Psoas muscle (tissue), 8 donors: ENCODE measurements around the gene CACNA1E. TPM values are rescaled to one million over a fixed set of nuclear protein-coding genes. Genes with fewer than 3 reads are reported as not detected.

Experiments used
- ATAC-seq, 4 donors: fragments of 200-7000 bp; cut with Tn5 transposase; one replicate each; pipeline ENCODE4 v1.9.1; 2020; ENCODE audit warnings: moderate library complexity in 3 of 4, mild to moderate bottlenecking in 2 of 4
- DNase-seq, 2 donors: peaks; one replicate each; pipeline ENCODE4 v3.0.0-alpha.2; 2020
- H3K27ac ChIP-seq: fragments of 200-600 bp; one replicate; pipeline ENCODE4 v1.8.0; 2022
- H3K27me3 ChIP-seq, 3 donors: fragments of 200-600 bp in 1 of 3; one replicate each; pipeline versions ENCODE4 v1.6.1 to v1.8.0; 2013 to 2022; ENCODE audit warnings: low read length in 2 of 3, mild to moderate bottlenecking in 2 of 3, moderate library complexity in 1 of 3; ENCODE audit not compliant: insufficient read depth in 3 of 3
- H3K36me3 ChIP-seq, 2 donors: fragments of 200-600 bp in 1 of 2; one replicate each; pipeline versions ENCODE4 v1.6.1 to v1.8.0; 2013 to 2022; ENCODE audit warnings: low read depth in 1 of 2, mild to moderate bottlenecking in 1 of 2, moderate library complexity in 1 of 2; ENCODE audit not compliant: insufficient read depth in 1 of 2
- H3K4me1 ChIP-seq: fragments of 200-600 bp; one replicate; pipeline ENCODE4 v1.8.0; 2022
- H3K4me3 ChIP-seq: fragments of 200-600 bp; one replicate; pipeline ENCODE4 v1.8.0; 2022; ENCODE audit warnings: mild to moderate bottlenecking
- H3K9me3 ChIP-seq: fragments of 200-600 bp; one replicate; pipeline ENCODE4 v1.8.0; 2022
- WGBS, 3 donors: extraction: QIAGEN DNeasy Blood & Tissue Kit; methylation state at CpG; one replicate each; pipeline versions ENCODE4 v1.1.6 to v1.1.7; 2013; 5-methylcytosine and 5-hydroxymethylcytosine counted together
- intact Hi-C, 2 donors: fragments of 100-400 bp; cut with DNase I; formaldehyde crosslinking; loops; one replicate each; pipeline versions ENCODE4 v1.11.0 to v1.14.2; 2022
- long read RNA-seq, 2 donors: library from polyadenylated mRNA; unstranded; transcript quantifications; one replicate each; pipeline ENCODE4 v2.0.0, GENCODE V29; 2021
- polyA plus RNA-seq, 3 donors: library from polyadenylated mRNA; stranded (reverse); fragments of 200-250 nt; gene quantifications; one replicate each; pipeline ENCODE4 v1.2.3, GENCODE V29; 2013
- total RNA-seq, 4 donors: library from RNA; stranded (reverse); fragmentation: NEBNext Ultra II Directional in 2 of 4; extraction: Animal tissue kit (Norgen Biotek cat#: 25700) in 2 of 4; gene quantifications; one replicate each; pipeline versions ENCODE4 v1.2.1 to v1.2.4, GENCODE V29; 2021 to 2023
- TF ChIP-seq, protein P1 (sequence below): fragments of 200-600 bp; IDR thresholded peaks from one replicate; pipeline ENCODE4 v1.8.0; 2022; ENCODE audit warnings: antibody characterized with exemption
- donor health status: healthy with polysubstance abuse.
- donor health status: DM: no; HTN: no; CAD: no; lungs with moderate emphysema.
- donor health status: Bipolar disorder and iron deficiency.
- donor health status: healthy.
- donor health status: DM: yes; HTN: yes; CAD: no.
- donor health status: DM: no; HTN: no; CAD: no.
- donor health status: DM: no; HTN: no; CAD: no.
- donor health status: DM: yes; HTN: yes; CAD: no.

The CACNA1E gene
- total RNA-seq (under 1 TPM in 2 of 4 donors, not detected in 2; 0.04 to 0.06 TPM), polyA plus RNA-seq (under 1 TPM in 2 of 3 donors, not detected in 1; 0.03 to 0.05 TPM)
- long read RNA-seq, donor 1, partial matches to known transcripts: 0 of 1 reads
- long read RNA-seq, donor 1, other reads (novel, unspliced or antisense): 1 of 1 reads
- long read RNA-seq, donor 2: 0 reads

DNA sequence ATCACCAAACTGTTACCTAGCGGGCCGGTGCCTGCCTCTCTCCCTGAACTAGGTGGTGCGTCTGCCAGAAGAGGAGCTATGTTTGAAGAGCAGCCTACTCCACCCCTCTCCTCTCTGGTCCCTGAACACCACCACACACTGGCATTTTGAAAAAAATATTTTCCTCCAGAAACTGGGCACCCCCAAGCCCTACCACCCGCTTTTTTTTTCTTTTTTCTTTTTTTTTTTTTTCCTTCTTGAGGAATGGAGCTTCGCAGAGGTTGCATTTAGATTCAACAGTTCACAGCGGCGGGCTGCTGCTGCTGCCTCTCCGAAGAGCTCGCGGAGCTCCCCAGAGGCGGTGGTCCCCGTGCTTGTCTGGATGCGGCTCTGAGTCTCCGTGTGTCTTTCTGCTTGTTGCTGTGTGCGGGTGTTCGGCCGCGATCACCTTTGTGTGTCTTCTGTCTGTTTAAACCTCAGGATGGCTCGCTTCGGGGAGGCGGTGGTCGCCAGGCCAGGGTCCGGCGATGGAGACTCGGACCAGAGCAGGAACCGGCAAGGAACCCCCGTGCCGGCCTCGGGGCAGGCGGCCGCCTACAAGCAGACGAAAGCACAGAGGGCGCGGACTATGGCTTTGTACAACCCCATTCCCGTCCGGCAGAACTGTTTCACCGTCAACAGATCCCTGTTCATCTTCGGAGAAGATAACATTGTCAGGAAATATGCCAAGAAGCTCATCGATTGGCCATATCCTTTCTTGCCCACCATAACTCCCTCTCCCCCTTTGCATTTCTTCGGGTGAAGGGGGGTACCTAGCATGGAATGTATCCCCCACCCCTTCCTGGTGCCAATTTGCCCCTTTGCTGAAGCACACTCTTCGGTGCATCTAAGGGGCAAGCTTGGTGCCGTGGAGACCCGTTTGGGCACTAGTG is at the start of gene CACNA1E:
Gene CACNA1E, plus strand, starts transcription at position 233 of the 911 bp plus-strand sequence. Its CDS starts 228 bp downstream, at position 461.
- Histone ChIP-seq H3K9me3 (no peaks in the 10 kb centered on the region), H3K4me1 (peaks cover 3% of the 10 kb centered on the region), H3K27me3 (peaks cover 0 to 73% (median 24%) of the 10 kb centered on the region in 3 donors), H3K27ac (no peak within 1 kb of the TSS), H3K4me3 (peak within 1 kb of the TSS; percentile 36), H3K36me3 (no peaks in the 10 kb centered on the region)
- DNase-seq (no peak), ATAC-seq (no peak)
- intact Hi-C loops: no loop called here
- TF ChIP-seq, protein P1, sequence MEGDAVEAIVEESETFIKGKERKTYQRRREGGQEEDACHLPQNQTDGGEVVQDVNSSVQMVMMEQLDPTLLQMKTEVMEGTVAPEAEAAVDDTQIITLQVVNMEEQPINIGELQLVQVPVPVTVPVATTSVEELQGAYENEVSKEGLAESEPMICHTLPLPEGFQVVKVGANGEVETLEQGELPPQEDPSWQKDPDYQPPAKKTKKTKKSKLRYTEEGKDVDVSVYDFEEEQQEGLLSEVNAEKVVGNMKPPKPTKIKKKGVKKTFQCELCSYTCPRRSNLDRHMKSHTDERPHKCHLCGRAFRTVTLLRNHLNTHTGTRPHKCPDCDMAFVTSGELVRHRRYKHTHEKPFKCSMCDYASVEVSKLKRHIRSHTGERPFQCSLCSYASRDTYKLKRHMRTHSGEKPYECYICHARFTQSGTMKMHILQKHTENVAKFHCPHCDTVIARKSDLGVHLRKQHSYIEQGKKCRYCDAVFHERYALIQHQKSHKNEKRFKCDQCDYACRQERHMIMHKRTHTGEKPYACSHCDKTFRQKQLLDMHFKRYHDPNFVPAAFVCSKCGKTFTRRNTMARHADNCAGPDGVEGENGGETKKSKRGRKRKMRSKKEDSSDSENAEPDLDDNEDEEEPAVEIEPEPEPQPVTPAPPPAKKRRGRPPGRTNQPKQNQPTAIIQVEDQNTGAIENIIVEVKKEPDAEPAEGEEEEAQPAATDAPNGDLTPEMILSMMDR: no peak
- 13 to 17% (median 14%) methylated on average over 43 of the region's 43 CpGs for WGBS, 3 donors

DNA sequence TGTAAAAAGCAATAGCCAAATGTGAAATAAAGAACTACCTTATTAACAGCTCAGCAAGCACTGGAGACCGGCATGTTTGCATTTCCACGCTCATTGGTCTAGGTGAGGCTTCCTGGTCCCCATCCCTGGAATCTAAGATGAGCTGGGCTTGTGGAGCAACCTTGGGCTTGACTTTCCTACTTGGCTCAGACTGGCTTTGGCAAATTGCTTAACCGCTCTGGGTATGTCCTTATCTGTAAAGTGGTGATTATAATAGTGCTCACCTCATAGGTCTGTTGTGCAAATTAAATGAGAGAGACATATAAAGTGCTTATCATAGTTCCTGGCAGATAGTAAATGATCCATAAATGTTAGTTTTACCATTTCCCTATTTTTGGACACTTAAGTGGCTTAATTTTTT is 49.4 kb upstream of the CACNA1E start:
- no peak for ATAC-seq
- H3K27ac ChIP-seq: no peak overlapping the region
- intact Hi-C loops: no loop called here
- no peaks in the 10 kb centered on the region for H3K9me3 ChIP-seq
- no peaks in the 10 kb centered on the region for H3K36me3 ChIP-seq
- TF ChIP-seq, protein P1: no peak
- DNase-seq: no peak
- 85 to 87% (median 86%) methylated on average over 3 of the region's 3 CpGs for WGBS, 3 donors
- no peaks in the 10 kb centered on the region for H3K4me1 ChIP-seq
- no peak overlapping the region for H3K4me3 ChIP-seq
- H3K27me3 ChIP-seq: peaks cover 0 to 7% (median 0%) of the 10 kb centered on the region in 3 donors

DNA sequence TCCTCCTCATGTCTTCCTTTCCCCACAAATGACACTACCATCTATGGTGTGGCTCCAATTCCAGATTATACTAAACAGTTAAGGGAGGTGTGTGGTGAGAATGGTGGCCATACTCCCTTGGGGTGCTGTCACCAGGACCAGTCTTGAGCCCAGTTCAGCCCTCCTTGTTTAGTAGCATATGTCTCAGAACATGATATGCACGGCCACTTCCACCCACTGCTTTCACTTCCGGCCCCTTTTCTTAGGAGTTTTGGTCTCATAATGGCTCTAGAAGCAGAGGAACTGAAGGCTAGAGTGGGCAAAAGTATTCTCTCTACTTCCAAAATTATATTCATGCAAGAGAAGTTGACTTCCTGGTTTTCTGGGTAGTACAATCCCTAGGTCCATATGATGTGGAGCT is 45.3 kb upstream of the CACNA1E start:
- no peak for DNase-seq
- H3K4me1 ChIP-seq: no peaks in the 10 kb centered on the region
- no peak for ATAC-seq
- peaks cover 0 to 7% (median 0%) of the 10 kb centered on the region in 3 donors for H3K27me3 ChIP-seq
- H3K36me3 ChIP-seq: no peaks in the 10 kb centered on the region
- no peak overlapping the region for H3K27ac ChIP-seq
- TF ChIP-seq, protein P1: no peak
- WGBS, 3 donors: 74 to 86% (median 77%) methylated on average over 2 of the region's 2 CpGs
- no peak overlapping the region for H3K4me3 ChIP-seq
- intact Hi-C loops: no loop called here
- H3K9me3 ChIP-seq: no peaks in the 10 kb centered on the region

DNA sequence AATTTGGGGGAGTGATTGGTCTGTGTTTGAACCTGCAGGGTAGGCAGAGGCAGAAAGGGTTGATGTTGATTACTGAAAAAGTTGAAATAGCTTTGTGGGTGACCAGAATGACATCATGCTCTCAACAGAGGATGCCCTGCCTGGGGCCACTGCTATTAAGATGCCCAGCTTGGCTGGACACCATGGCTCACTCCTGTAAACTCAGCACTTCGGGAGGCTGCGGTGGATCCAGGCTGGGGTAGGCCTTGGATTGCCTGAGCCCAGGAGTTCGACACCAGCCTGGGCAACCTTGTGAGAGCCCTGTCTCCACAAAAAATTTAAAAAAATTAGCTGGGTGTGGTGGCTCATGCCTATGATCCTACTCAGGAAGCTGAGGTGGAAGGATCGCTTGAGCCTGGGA is 42.8 kb upstream of the CACNA1E start:
- no peak for ATAC-seq
- no peaks in the 10 kb centered on the region for H3K9me3 ChIP-seq
- TF ChIP-seq, protein P1: no peak
- no peaks in the 10 kb centered on the region for H3K27me3 ChIP-seq
- intact Hi-C loops: no loop called here
- no peak for DNase-seq
- 92 to 97% (median 94%) methylated on average over 4 of the region's 4 CpGs for WGBS, 3 donors
- H3K27ac ChIP-seq: no peak overlapping the region
- no peaks in the 10 kb centered on the region for H3K36me3 ChIP-seq
- no peak overlapping the region for H3K4me3 ChIP-seq
- no peaks in the 10 kb centered on the region for H3K4me1 ChIP-seq
